Duodenal mucosa (tissue), 2 donors: ENCODE results near the gene MOB1B.

ENCODE experiments used
- H3K27ac ChIP-seq: one replicate; pipeline ENCODE4 v1.7.0; 2013; ENCODE audit warnings: low read depth, low read length
- H3K27me3 ChIP-seq, 2 donors: one replicate each; pipeline ENCODE4 v1.7.0; 2013; ENCODE audit warnings: low read length in 2 of 2, control low read depth in 1 of 2; ENCODE audit not compliant: insufficient read depth in 2 of 2, control insufficient read depth in 1 of 2
- H3K36me3 ChIP-seq, 2 donors: one replicate each; pipeline ENCODE4 v1.7.0; 2013; ENCODE audit warnings: low read length in 2 of 2, control low read depth in 1 of 2; ENCODE audit not compliant: insufficient read depth in 2 of 2, control insufficient read depth in 1 of 2
- H3K4me1 ChIP-seq, 2 donors: one replicate each; pipeline ENCODE4 v1.7.0; 2013; ENCODE audit warnings: low read length in 2 of 2, control low read depth in 1 of 2; ENCODE audit not compliant: insufficient read depth in 2 of 2, control insufficient read depth in 1 of 2
- H3K4me3 ChIP-seq, 2 donors: one replicate each; pipeline ENCODE4 v1.7.0; 2013; ENCODE audit warnings: low read length in 2 of 2, low read depth in 1 of 2
- H3K9ac ChIP-seq, 2 donors: one replicate each; pipeline ENCODE4 v1.7.0; 2013; ENCODE audit warnings: low read length in 2 of 2, low read depth in 1 of 2
- H3K9me3 ChIP-seq, 2 donors: one replicate each; pipeline ENCODE4 v1.7.0; 2013; ENCODE audit warnings: low read length in 2 of 2, control low read depth in 1 of 2; ENCODE audit not compliant: control insufficient read depth in 1 of 2

MOB1B gene

GRCh38 chr4:70914000-70914399 is 11.8 kb downstream of the MOB1B start:
- no peaks in the 10 kb centered on the region for H3K4me1 ChIP-seq
- H3K27ac ChIP-seq, result no peak overlapping the region
- H3K4me3 ChIP-seq, result no peak overlapping the region
- H3K27me3 ChIP-seq, result no peaks in the 10 kb centered on the region
- H3K36me3 ChIP-seq, result no peaks in the 10 kb centered on the region
- H3K9me3 ChIP-seq, result no peaks in the 10 kb centered on the region
- H3K9ac ChIP-seq, result no peak overlapping the region

GRCh38 chr4:70914631-70915030 is 12.5 kb downstream of the MOB1B start:
- H3K27me3 ChIP-seq, result no peaks in the 10 kb centered on the region
- no peak overlapping the region for H3K9ac ChIP-seq
- H3K9me3 ChIP-seq, result no peaks in the 10 kb centered on the region
- H3K36me3 ChIP-seq, result no peaks in the 10 kb centered on the region
- H3K4me1 ChIP-seq, result no peaks in the 10 kb centered on the region
- H3K4me3 ChIP-seq, result no peak overlapping the region
- no peak overlapping the region for H3K27ac ChIP-seq

- H3K36me3 ChIP-seq, result no peaks in the 10 kb centered on the region
- H3K4me3 ChIP-seq, result peak overlapping the region in 1 of 2 donors; percentile 4
- no peaks in the 10 kb centered on the region for H3K9me3 ChIP-seq
- H3K9ac ChIP-seq, result no peak overlapping the region
- peak overlapping the region; percentile 11 for H3K27ac ChIP-seq
- no peaks in the 10 kb centered on the region for H3K4me1 ChIP-seq
- no peaks in the 10 kb centered on the region for H3K27me3 ChIP-seq
These were observed 13.1 kb downstream of the MOB1B start for GRCh38 chr4:70915036-70915815.

- Histone ChIP-seq H3K4me1 (no peaks in the 10 kb centered on the region), H3K9me3 (no peaks in the 10 kb centered on the region), H3K27me3 (no peaks in the 10 kb centered on the region), H3K9ac (no peak overlapping the region), H3K4me3 (no peak overlapping the region), H3K36me3 (no peaks in the 10 kb centered on the region), H3K27ac (no peak overlapping the region)
These were observed 13.8 kb downstream of the MOB1B start for GRCh38 chr4:70915874-70916559.

- Histone ChIP-seq H3K36me3 (no peaks in the 10 kb centered on the region), H3K4me3 (no peak overlapping the region), H3K27me3 (no peaks in the 10 kb centered on the region), H3K27ac (no peak overlapping the region), H3K4me1 (no peaks in the 10 kb centered on the region), H3K9me3 (no peaks in the 10 kb centered on the region), H3K9ac (no peak overlapping the region)
These were observed 18.4 kb downstream of the MOB1B start for GRCh38 chr4:70920592-70920991.

GRCh38 chr4:70925418-70925817 is 23.2 kb downstream of the MOB1B start:
- Histone ChIP-seq H3K4me3 (no peak overlapping the region), H3K9me3 (no peaks in the 10 kb centered on the region), H3K27ac (no peak overlapping the region), H3K27me3 (no peaks in the 10 kb centered on the region), H3K9ac (no peak overlapping the region), H3K36me3 (no peaks in the 10 kb centered on the region), H3K4me1 (peaks cover 0 to 4% of the 10 kb centered on the region in 2 donors)

GRCh38 chr4:70925899-70926635 is 23.9 kb downstream of the MOB1B start:
- Histone ChIP-seq H3K27ac (no peak overlapping the region), H3K27me3 (no peaks in the 10 kb centered on the region), H3K36me3 (no peaks in the 10 kb centered on the region), H3K4me1 (peaks cover 0 to 4% of the 10 kb centered on the region in 2 donors), H3K4me3 (no peak overlapping the region), H3K9me3 (no peaks in the 10 kb centered on the region), H3K9ac (no peak overlapping the region)

- H3K27ac ChIP-seq, result no peak overlapping the region
- peaks cover 0 to 4% of the 10 kb centered on the region in 2 donors for H3K4me1 ChIP-seq
- H3K9me3 ChIP-seq, result no peaks in the 10 kb centered on the region
- no peak overlapping the region for H3K9ac ChIP-seq
- no peak overlapping the region for H3K4me3 ChIP-seq
- H3K36me3 ChIP-seq, result no peaks in the 10 kb centered on the region
- H3K27me3 ChIP-seq, result no peaks in the 10 kb centered on the region
These were observed 25.5 kb downstream of the MOB1B start for GRCh38 chr4:70927502-70928137.

- H3K9me3 ChIP-seq, result no peaks in the 10 kb centered on the region
These were observed 28.5 kb downstream of the MOB1B start for GRCh38 chr4:70930530-70931256.

More at GRCh38 chr4:70930530-70931256, 28.5 kb downstream of the MOB1B start:
- no peak overlapping the region for H3K27ac ChIP-seq
- H3K27me3 ChIP-seq, result no peaks in the 10 kb centered on the region
- H3K36me3 ChIP-seq, result no peaks in the 10 kb centered on the region
- H3K9ac ChIP-seq, result no peak overlapping the region
- peaks cover 0 to 4% of the 10 kb centered on the region in 2 donors for H3K4me1 ChIP-seq
- H3K4me3 ChIP-seq, result no peak overlapping the region
